ENCODE measurements around the gene LRRC3C.

LRRC3C gene

DNA sequence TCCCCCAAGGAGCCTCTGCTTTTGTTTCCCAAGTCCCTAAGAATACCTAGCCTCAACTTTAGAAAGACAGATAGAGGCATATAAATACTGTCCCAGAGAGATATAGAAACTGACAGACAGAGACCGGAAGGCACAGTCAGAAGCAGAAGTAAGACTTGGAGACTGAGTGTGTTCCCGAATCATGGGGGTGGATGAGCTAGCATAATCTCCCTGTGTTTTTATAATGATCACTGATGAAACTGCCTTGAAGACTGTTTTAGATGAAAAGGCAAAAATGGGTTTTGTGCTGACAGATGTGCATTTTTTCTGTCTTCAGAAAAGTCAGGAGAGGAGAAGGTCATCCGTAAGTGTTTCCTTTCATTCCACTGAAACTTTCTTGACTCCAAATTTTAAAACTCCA, 44.7 kb downstream of the LRRC3C start:
- TF ChIP-seq, protein P1, sequence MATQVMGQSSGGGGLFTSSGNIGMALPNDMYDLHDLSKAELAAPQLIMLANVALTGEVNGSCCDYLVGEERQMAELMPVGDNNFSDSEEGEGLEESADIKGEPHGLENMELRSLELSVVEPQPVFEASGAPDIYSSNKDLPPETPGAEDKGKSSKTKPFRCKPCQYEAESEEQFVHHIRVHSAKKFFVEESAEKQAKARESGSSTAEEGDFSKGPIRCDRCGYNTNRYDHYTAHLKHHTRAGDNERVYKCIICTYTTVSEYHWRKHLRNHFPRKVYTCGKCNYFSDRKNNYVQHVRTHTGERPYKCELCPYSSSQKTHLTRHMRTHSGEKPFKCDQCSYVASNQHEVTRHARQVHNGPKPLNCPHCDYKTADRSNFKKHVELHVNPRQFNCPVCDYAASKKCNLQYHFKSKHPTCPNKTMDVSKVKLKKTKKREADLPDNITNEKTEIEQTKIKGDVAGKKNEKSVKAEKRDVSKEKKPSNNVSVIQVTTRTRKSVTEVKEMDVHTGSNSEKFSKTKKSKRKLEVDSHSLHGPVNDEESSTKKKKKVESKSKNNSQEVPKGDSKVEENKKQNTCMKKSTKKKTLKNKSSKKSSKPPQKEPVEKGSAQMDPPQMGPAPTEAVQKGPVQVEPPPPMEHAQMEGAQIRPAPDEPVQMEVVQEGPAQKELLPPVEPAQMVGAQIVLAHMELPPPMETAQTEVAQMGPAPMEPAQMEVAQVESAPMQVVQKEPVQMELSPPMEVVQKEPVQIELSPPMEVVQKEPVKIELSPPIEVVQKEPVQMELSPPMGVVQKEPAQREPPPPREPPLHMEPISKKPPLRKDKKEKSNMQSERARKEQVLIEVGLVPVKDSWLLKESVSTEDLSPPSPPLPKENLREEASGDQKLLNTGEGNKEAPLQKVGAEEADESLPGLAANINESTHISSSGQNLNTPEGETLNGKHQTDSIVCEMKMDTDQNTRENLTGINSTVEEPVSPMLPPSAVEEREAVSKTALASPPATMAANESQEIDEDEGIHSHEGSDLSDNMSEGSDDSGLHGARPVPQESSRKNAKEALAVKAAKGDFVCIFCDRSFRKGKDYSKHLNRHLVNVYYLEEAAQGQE (IDR thresholded peaks at IDR 0.05; ENCODE audit: insufficient replicate concordance, low read depth), result no peak
- TF ChIP-seq SPI1 (IDR thresholded peaks at IDR 0.05; ENCODE audit: borderline replicate concordance, low read depth) (no peak), GABPA (IDR thresholded peaks at IDR 0.05; ENCODE audit: low read depth) (no peak), POLR2AphosphoS5 (IDR thresholded peaks at IDR 0.05; ENCODE audit: low read depth) (no peak)
- TF ChIP-seq, protein P2, sequence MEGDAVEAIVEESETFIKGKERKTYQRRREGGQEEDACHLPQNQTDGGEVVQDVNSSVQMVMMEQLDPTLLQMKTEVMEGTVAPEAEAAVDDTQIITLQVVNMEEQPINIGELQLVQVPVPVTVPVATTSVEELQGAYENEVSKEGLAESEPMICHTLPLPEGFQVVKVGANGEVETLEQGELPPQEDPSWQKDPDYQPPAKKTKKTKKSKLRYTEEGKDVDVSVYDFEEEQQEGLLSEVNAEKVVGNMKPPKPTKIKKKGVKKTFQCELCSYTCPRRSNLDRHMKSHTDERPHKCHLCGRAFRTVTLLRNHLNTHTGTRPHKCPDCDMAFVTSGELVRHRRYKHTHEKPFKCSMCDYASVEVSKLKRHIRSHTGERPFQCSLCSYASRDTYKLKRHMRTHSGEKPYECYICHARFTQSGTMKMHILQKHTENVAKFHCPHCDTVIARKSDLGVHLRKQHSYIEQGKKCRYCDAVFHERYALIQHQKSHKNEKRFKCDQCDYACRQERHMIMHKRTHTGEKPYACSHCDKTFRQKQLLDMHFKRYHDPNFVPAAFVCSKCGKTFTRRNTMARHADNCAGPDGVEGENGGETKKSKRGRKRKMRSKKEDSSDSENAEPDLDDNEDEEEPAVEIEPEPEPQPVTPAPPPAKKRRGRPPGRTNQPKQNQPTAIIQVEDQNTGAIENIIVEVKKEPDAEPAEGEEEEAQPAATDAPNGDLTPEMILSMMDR (IDR thresholded peaks at IDR 0.05; ENCODE audit: insufficient read depth, low read length), result no peak
- Histone ChIP-seq H3K27me3 (ENCODE audit: insufficient read depth, poor library complexity, severe bottlenecking) (no peaks in the 10 kb centered on the region), H3K4me3 (replicated peaks; ENCODE audit: insufficient read depth, low read length) (no peak overlapping the region), H3K27ac (replicated peaks) (peak overlapping the region; percentile 46)
- peak in 1 of 2 experiments; percentile 60 for DNase-seq (ENCODE audit: low read depth in 1 of 2, low spot score in 1 of 2)

DNA sequence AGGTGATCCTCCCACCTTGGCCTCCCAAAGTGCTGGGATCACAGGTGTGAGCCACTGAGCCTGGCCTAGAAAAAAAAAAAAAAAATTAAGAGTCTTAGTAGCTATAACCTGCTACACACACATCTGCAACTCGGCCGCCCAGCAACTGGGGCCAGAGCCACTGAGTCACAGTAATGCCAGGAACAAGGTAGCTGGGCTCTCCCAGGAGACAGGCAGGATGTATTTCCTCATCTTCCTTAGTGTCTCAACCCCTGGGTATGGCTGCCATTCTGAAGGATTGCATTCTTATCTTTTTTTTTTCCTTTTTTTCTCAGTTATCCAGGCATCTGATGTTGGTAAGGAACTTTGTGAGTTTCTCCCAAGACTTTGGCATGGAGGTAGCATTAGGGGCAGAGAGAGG, 46.0 kb downstream of the LRRC3C start:
- no peak overlapping the region for H3K4me3 ChIP-seq (replicated peaks; ENCODE audit: insufficient read depth, low read length)
- no peaks in the 10 kb centered on the region for H3K27me3 ChIP-seq (ENCODE audit: insufficient read depth, poor library complexity, severe bottlenecking)
- TF ChIP-seq GABPA (IDR thresholded peaks at IDR 0.05; ENCODE audit: low read depth) (no peak), SPI1 (IDR thresholded peaks at IDR 0.05; ENCODE audit: borderline replicate concordance, low read depth) (no peak), POLR2AphosphoS5 (IDR thresholded peaks at IDR 0.05; ENCODE audit: low read depth) (no peak)
- TF ChIP-seq, protein P2 (IDR thresholded peaks at IDR 0.05; ENCODE audit: insufficient read depth, low read length), result no peak
- TF ChIP-seq, protein P1 (IDR thresholded peaks at IDR 0.05; ENCODE audit: insufficient replicate concordance, low read depth), result no peak
- no peak overlapping the region for H3K27ac ChIP-seq (replicated peaks)
- DNase-seq (ENCODE audit: low read depth in 1 of 2, low spot score in 1 of 2), result no peak

DNA sequence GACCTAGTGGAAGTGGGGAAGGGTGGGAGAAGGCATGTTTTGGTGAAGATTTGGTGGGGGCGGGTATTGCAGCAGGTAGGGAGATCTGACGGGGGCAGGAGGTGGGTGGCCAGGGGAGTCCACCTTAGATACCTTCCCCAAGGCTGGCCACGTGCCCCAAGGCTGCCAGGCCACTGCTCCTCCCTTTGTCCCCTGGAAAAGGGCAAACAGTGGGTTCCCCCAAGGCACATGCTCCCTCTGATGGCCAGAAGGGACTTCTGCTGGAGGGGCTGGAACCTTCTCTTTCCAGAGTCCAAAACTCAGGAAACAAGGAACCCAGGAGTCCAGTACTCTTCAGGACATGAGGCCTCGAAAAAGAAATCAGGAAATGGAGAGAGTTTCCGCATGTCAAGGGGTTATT, 46.9 kb downstream of the LRRC3C start:
- no peaks in the 10 kb centered on the region for H3K27me3 ChIP-seq (ENCODE audit: insufficient read depth, poor library complexity, severe bottlenecking)
- TF ChIP-seq GABPA (IDR thresholded peaks at IDR 0.05; ENCODE audit: low read depth) (no peak), POLR2AphosphoS5 (IDR thresholded peaks at IDR 0.05; ENCODE audit: low read depth) (no peak), SPI1 (IDR thresholded peaks at IDR 0.05; ENCODE audit: borderline replicate concordance, low read depth) (no peak)
- TF ChIP-seq, protein P1 (IDR thresholded peaks at IDR 0.05; ENCODE audit: insufficient replicate concordance, low read depth), result no peak
- TF ChIP-seq, protein P2 (IDR thresholded peaks at IDR 0.05; ENCODE audit: insufficient read depth, low read length), result no peak
- DNase-seq (ENCODE audit: low read depth in 1 of 2, low spot score in 1 of 2), result no peak

More for the DNA sequence above, 46.9 kb downstream of the LRRC3C start:
- Histone ChIP-seq H3K27ac (replicated peaks) (no peak overlapping the region), H3K4me3 (replicated peaks; ENCODE audit: insufficient read depth, low read length) (no peak overlapping the region)

All from HL-60 (cell line).